Fibroblast of pulmonary artery (primary cell): ENCODE measurements around the gene UBL3.

Experiments
- DNase-seq: peaks from one replicate; pipeline ENCODE4 v3.0.0-alpha.2; 2010; ENCODE audit warnings: low read depth
- H3K4me3 ChIP-seq: replicated peaks from 2 replicates; pipeline ENCODE4 v1.5.1; 2011; ENCODE audit warnings: low read depth, mild to moderate bottlenecking, control low read depth, low read length, moderate library complexity
- CTCF ChIP-seq: IDR thresholded peaks from 2 replicates; pipeline ENCODE4 v1.5.1; 2011; ENCODE audit warnings: mild to moderate bottlenecking, control low read depth, low read length, inconsistent platforms; ENCODE audit errors: missing control alignments

The UBL3 gene

GRCh38 chr13:29858667-29859066, 8.2 kb upstream of the UBL3 start:
- no peak overlapping the region for H3K4me3 ChIP-seq
- DNase-seq: no peak
- no peak for TF ChIP-seq CTCF

- no peak for TF ChIP-seq CTCF
- H3K4me3 ChIP-seq: no peak overlapping the region
- DNase-seq: no peak
These were observed 7.8 kb upstream of the UBL3 start for GRCh38 chr13:29858231-29858630.

- no peak overlapping the region for H3K4me3 ChIP-seq
- no peak for TF ChIP-seq CTCF
- DNase-seq: no peak
These were observed 6.7 kb upstream of the UBL3 start for GRCh38 chr13:29857085-29857484.

- DNase-seq: no peak
- TF ChIP-seq CTCF: no peak
- no peak overlapping the region for H3K4me3 ChIP-seq
These were observed 6.0 kb upstream of the UBL3 start for GRCh38 chr13:29856426-29856825.

- DNase-seq: no peak
- no peak for TF ChIP-seq CTCF
- no peak overlapping the region for H3K4me3 ChIP-seq
These were observed 5.4 kb upstream of the UBL3 start for GRCh38 chr13:29855784-29856183.

- DNase-seq: no peak
- no peak for TF ChIP-seq CTCF
- no peak overlapping the region for H3K4me3 ChIP-seq
These were observed 4.6 kb upstream of the UBL3 start for GRCh38 chr13:29855009-29855408.

GRCh38 chr13:29853131-29853530, 2.7 kb upstream of the UBL3 start:
- no peak overlapping the region for H3K4me3 ChIP-seq
- no peak for TF ChIP-seq CTCF
- DNase-seq: no peak
